Coronary artery (tissue), 2 donors: ENCODE data around the gene ABCC10.

Experiments
- DNase-seq: peaks from one replicate; pipeline ENCODE4 v3.0.0-alpha.2; 2017; ENCODE audit warnings: low spot score
- H3K27ac ChIP-seq, 2 donors: fragments of 200-600 bp; sonication (generic); one replicate each; pipeline ENCODE4 v1.5.1; 2016 to 2019
- H3K4me3 ChIP-seq: fragments of 200-600 bp; sonication (generic); 2 replicates; pipeline ENCODE4 v1.5.1; 2016; ENCODE audit warnings: mild to moderate bottlenecking, moderate library complexity
- CTCF ChIP-seq: fragments of 200-600 bp; sonication (generic); IDR thresholded peaks from one replicate; pipeline ENCODE4 v1.5.1; 2019; ENCODE audit warnings: antibody characterized with exemption

Gene ABCC10

GRCh38 chr6:43432009-43432945 lies 4.9 kb downstream of the ABCC10 start:
- DNase-seq = no peak
- H3K4me3 ChIP-seq = no peak overlapping the region
- no peak overlapping the region for H3K27ac ChIP-seq
- no peak for TF ChIP-seq CTCF

GRCh38 chr6:43433148-43433547 lies 5.8 kb downstream of the ABCC10 start:
- TF ChIP-seq CTCF = no peak
- DNase-seq = no peak
- Histone ChIP-seq H3K4me3 (no peak overlapping the region), H3K27ac (no peak overlapping the region)

GRCh38 chr6:43434001-43434840 lies 6.9 kb downstream of the ABCC10 start:
- no peak overlapping the region for H3K27ac ChIP-seq

GRCh38 chr6:43434943-43435342 lies 7.6 kb downstream of the ABCC10 start:
- TF ChIP-seq CTCF = no peak
- Histone ChIP-seq H3K4me3 (no peak overlapping the region), H3K27ac (no peak overlapping the region)
- no peak for DNase-seq

More at GRCh38 chr6:43434001-43434840, 6.9 kb downstream of the ABCC10 start:
- no peak for DNase-seq
- no peak overlapping the region for H3K4me3 ChIP-seq
- no peak for TF ChIP-seq CTCF

- no peak overlapping the region for H3K4me3 ChIP-seq
- peak overlapping the region; percentile 36 to 75 for H3K27ac ChIP-seq
- no peak for DNase-seq
- TF ChIP-seq CTCF = no peak
Measured at GRCh38 chr6:43435682-43436437, 8.5 kb downstream of the ABCC10 start.

- no peak overlapping the region for H3K4me3 ChIP-seq
- TF ChIP-seq CTCF = no peak
- H3K27ac ChIP-seq = peak overlapping the region; percentile 36 to 75
- DNase-seq = no peak
Measured at GRCh38 chr6:43436577-43437282, 9.4 kb downstream of the ABCC10 start.
